G401.6 (cell line): Measurements from ENCODE around the gene ZNF200.
A peak's percentile ranks its signal among the peaks of the same experiment; 100 is the strongest.
"Not testable (repeated sequence)": the region's sequence is repeated elsewhere in the genome, so short reads cannot be mapped to it uniquely, and the experiment has no call there.

Source experiments
- FAIRE-seq: peaks from 2 replicates; lab custom pipeline; 2012; peaks lifted over from hg19 to GRCh38; lab: Jason Lieb, UNC

Gene ZNF200

GRCh38 chr16:3197694-3198333 is 37.1 kb downstream of the ZNF200 start:
- FAIRE-seq, result not testable (repeated sequence)

- FAIRE-seq, result no peak
Measured at GRCh38 chr16:3195975-3196374, 39.0 kb downstream of the ZNF200 start.

DNA sequence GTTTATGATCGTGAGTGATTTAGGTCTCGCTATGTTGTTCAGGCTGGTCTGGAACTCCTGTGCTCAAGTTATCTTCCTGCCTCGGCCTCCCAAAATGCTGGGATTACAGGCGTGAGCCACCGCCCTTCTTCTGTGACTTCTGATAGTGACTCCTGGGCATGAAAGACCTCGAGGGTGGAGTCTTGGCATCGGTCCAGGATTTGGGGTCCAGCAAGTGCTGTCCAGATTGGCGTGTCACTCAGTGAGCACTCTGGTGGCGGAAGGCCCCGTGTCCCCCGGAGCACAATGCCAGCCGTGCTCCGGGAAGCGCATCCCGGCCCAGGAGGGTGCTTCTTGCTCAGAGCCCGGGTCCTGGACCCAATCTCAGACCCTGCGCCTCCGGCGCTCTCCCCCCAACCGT is 40.2 kb downstream of the ZNF200 start:
- FAIRE-seq, result no peak

DNA sequence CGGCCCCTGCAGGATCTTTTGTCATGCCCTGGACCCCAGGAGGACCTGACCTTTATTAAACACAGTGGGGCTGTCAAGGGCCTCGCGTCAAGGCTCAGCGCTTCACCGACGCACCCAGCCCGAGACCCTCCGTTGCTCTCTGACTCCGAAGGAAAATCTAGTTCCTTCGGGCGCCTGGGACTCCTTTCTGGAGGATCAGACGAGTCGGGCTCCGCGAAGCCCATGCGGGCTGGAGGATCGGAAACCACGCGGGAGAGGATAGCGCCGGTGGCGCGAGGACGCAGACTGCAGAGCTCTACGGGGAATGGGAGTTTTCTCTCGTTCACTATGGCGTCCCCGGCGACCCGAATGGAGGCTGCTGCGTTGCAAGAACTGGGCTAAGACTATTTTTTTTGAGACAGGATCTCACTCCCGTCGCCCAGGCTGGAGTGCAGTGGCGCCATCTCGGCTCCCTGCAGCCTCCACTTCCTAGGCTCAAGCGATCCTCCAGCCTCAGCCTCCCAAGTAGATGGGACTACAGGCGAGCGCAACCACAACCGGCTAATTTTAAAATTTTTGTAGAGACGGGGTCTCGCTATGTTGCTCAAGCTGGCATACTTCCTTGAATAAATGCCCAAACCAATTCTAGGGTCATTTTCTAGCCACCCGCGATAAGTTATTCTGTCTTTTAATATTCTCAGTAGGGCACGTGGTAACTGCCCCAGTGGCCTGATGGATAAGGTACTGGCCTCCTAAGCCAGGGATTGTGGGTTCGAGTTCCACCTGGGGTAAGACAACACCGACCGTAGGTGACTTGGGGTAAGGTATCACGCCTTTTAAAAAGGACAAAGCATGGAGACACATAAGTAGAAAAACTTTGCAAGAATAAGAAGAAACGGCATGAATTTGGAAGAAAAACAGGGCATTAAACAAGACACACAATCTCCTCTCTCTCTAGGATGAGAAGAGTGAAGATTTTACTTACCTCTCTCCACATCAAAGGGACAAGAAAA is 41.4 kb downstream of the ZNF200 start:
- FAIRE-seq, result no peak

DNA sequence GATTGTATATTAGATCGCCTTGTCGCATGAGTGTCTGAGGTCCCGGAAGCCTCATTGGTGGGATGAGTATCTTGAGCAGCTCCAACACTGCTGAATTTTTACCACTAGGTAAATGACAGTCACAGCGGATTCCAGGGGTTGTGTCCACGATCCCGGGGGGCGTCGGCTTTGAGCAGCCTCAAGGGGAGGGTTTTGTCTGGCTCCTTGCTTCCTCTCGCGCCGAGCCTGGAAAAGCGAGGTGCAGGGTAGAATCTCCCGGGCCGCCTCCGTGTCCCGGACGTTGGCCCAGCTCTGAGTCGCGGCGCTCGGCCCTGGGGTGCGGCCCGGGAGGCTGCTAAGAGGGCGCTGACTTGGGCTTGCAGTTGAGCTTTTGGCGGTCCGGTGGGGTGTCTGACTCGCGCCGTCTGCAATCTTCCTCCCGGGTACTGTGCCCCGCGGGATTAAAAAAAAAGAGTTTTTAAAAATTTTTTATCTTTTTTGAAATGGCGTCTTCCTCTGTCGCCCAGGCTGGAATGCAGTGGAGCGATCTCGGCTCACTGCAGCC is 42.4 kb downstream of the ZNF200 start:
- no peak for FAIRE-seq

DNA sequence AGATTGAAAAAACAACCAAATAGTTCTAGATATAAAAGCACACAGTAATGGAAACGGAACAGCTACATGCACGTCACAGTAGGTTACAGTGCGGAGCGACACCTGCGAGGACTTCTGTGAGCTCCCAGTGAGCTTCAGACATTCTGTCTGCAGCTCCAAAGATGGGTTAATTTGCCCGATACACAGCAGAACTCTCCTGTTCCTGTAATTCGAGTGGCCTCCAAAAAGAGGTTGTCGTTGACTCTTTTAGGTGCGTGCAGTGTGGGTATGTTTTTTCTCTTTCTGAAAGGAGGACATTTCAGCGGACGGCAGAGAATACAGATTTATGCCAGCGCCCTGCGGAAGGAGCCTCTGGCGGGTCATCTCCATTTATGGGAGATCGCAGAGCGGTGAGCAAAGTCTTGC is 44.0 kb downstream of the ZNF200 start:
- FAIRE-seq, result no peak

- no peak for FAIRE-seq
Measured at GRCh38 chr16:3189869-3190268, 45.1 kb downstream of the ZNF200 start.

GRCh38 chr16:3188925-3189825 is 45.8 kb downstream of the ZNF200 start:
- FAIRE-seq, result peak; percentile 79

- no peak for FAIRE-seq
Measured at GRCh38 chr16:3188675-3188924, 46.4 kb downstream of the ZNF200 start.

- FAIRE-seq, result peak; percentile 97
Measured at GRCh38 chr16:3187798-3188674, 46.9 kb downstream of the ZNF200 start, which contains the start of gene OR1F1. Gene OR1F1, plus strand, starts transcription at chr16:3188204.

GRCh38 chr16:3186946-3187690 is 47.8 kb downstream of the ZNF200 start:
- FAIRE-seq, result no peak

DNA sequence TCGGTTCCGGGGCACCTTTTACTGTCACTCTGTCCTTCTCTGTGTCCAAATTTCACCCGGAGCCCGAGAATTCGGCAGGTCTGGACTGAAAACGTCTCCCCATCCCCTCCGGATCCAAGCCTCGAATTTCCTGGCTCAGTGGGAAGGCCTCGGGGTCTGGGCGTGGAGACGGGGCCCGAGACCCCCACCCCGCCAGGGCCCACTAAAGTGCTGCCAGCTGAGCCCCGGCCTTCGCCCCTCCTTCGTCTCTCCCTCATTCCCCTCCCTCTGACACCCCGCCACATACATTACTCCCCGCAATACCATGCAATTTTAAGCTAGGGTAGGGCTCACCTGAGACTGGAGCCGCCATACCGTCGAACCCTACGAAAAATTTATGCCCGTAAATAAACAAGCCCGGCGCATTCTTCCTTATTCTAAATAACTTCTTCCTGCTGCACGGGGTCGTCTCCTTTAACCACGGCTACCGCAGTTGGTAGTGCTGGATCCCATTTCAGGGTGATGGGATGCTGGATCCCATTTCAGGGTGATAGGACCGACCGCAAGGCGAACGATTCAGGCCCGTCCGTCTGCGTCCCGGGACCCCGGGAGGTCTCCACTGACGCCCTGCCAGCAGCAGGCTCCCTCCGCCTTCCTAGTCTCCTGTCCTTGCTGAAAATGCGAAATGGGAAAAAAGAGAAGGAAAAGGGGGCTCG is 51.4 kb downstream of the ZNF200 start:
- no peak for FAIRE-seq

DNA sequence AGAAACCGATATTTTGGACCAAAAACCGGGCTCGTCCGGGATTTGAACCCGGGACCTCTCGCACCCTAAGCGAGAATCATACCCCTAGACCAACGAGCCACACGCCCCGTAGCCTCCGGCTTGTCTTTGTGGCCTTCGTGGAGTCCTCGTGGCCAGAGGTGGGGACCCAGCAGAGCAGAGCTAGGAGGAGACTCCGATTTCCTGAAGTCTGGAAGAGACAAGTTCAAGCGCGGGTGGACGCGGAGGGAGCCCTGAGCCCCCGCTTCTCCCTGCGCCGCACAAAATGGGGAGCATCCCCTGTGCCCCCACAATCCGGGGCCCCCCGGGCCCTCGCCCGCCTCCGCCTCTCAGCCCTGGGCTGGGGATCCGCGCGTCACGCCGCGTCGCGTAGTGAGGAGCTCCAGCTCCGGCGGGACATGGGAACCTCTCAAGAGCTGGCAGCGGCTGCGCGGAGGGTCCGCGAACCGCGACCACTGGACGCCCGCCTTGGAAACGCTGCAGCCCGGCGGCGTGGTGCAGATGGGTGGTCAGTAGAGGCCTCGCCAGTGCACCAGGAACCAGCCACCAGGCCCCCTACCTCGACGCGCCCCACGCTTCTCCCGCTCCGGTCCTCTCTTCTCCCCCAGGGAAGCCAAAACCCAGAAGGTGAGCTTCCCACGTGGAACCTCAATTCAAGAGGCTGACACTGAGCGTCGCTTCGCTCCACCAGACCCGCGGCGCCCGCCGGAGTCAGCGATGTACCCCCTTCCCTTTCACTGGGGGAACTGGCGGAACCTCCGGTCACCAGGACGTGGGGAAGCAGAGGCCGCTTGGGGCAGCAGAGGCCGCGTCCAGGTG is 52.1 kb downstream of the ZNF200 start:
- FAIRE-seq, result no peak

DNA sequence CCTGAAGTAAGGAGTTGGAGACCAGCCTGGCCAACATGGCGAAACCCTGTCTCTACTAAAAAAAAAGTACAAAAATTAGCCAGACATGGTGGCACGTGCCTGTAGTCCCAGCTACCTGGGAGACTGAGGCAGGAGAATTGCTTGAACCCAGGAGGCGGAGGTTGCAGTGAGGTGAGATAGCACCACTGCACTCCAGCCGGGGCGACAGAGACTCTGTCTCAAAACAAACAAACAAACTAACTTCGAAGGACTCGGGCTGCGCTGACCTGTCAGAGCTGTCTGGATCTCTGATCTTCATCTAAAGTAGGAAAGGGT is 52.7 kb downstream of the ZNF200 start:
- FAIRE-seq, result not testable (repeated sequence)

- FAIRE-seq, result no peak
Measured at GRCh38 chr16:3180445-3180878, 54.5 kb downstream of the ZNF200 start.

DNA sequence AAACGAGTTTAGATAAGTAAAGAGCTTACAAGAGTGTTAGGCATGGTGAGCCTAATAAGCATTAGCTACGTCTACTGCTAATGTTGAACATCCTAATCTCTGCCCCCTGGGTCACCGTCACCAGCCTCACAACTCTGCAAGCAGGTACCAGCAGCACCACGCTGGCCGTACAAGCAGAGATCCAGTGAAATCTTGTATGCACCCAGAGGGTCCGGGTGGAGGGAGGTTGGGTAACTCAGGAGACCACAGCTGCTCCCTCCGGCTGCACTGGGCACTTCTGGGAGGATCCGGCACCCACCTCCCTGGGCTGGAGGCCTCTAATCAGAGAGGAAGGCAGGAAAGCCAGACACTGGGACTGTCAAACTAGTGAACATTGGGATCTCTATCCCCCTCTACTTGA is 55.3 kb downstream of the ZNF200 start:
- no peak for FAIRE-seq

DNA sequence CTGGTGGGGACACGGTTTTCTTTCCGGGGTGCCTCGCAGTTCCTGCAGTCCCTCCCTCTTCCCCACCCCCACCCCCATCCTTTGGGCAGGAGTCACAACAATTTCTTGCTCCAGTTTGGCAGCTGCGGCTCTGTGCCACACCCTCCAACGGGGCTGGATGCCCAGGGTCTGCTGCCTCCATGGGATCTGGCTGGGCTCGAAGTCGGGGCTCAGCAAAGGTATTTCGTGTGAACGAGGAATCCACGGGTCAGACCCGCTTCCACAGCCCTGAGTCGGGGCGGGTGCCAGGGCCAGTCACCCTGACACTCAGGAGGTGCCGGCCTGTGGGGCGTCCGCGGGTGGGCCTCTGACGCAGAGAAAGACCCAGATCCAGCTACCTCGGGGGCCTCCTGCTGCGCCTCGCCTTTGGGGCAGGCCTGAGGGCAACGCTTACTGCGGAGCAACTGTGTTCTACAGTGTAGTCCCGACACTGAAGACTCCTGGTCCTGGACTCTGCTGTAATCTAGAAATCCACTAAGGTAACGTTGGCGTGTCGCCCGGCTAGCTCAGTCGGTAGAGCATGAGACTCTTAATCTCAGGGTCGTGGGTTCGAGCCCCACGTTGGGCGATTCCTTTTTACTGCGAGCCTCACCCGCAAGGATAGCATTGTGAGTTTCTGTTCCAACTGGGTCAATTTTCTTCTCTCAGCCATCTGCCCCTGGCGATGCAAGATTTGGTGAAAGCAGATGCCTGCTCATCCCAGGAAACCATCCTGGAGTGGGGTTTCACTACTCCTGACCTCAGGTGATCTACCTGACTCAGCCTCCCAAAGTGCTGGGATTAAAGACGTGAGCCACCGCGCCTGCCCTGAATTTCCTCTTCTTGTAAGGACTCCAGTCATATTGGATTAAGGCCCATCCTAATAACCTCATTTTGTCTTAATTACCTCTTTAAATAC is 59.5 kb downstream of the ZNF200 start:
- FAIRE-seq, result no peak

- no peak for FAIRE-seq
Measured at GRCh38 chr16:3174618-3175148, 60.3 kb downstream of the ZNF200 start.
